Stimulated activated CD4-positive, alpha-beta T cell treated with anti-CD3 and anti-CD28 coated beads, TNF-alpha, amount 100 ng/mL, for 1 hour (primary cell): ENCODE data around the gene KCNAB2.

Experiments used
- DNase-seq, 3 donors: peaks; one replicate each; pipeline ENCODE4 v3.0.0-alpha.2; 2020; ENCODE audit warnings: low read depth in 3 of 3, low spot score in 1 of 3

KCNAB2 gene

DNA sequence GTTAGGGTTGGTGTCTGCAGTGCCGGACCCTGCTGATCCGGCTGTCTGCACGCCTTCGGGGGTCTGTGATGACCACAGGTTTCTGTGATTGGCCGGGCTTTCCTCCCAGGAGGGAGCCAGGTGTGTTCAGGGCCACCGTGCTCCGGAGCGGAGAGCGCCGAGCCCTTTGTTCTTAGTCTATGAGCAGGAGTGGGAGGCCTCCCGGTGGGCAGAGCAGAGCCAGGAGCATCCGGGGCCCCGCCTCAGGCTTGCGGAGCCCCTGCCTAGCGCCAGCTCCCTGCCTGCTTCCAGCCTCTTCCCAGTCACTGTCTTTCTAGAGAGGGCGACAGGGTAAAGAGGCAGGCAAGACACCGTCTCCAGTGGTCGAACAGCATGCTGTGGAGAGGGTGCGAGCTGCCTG, 31.8 kb downstream of the KCNAB2 start:
- DNase-seq, result no peak

DNA sequence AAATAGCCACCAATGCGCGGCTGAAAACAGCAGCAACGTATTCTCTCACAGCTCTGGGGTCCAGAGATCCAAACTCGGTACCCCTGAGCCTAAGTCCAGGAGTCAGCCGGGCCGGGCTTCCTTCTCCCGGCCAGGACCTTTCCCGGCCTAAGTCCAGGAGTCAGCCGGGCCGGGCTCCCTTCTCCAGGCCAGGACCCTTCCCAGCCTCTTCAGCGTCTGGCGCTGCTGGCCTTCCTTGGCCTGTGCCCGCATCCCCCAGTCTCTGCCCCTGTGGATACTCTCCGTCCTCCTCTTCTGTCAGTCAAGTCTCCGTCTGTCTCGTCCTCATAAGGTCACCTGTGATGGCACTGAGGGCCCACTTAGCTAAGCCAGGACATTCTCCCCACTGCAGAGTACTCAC, 32.2 kb downstream of the KCNAB2 start:
- DNase-seq, result no peak

DNA sequence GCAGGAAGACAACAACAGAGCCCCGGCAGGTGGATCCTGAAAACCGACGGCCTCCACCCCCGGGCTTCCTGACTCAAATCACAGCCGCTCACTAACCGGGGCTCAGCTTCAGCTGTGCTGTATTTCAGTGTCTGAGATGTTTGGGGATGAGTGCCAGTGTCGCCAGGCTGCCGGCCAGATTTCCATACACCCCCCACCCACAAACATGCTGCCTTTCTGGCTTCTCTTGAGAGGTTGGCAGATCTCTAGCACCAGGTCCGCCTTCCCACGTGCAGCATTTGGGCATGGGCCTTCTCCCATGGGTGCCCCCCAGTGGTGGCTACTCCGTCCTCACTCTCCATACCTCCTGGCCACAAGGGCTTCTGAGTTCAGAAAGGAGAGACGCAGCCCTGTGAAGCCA, 34.8 kb downstream of the KCNAB2 start:
- no peak for DNase-seq

DNA sequence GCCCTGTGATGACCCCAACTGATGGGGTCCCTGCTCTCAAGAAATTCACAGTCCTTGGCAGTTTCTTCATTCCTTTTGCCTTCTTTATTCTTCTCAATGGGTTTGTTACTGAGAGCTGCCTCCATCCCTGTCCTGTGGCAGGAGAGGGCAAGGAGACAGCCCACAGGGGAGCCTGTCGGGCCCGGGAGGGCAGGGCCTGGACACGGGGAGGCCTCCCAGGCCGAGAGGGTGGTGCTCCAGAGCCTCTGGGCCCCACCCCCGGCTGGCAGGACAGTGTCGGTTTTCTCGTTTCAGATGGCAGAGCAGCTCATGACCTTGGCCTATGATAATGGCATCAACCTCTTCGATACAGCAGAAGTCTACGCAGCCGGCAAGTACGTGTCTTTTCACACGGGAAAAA, 36.2 kb downstream of the KCNAB2 start:
- DNase-seq, result no peak

DNA sequence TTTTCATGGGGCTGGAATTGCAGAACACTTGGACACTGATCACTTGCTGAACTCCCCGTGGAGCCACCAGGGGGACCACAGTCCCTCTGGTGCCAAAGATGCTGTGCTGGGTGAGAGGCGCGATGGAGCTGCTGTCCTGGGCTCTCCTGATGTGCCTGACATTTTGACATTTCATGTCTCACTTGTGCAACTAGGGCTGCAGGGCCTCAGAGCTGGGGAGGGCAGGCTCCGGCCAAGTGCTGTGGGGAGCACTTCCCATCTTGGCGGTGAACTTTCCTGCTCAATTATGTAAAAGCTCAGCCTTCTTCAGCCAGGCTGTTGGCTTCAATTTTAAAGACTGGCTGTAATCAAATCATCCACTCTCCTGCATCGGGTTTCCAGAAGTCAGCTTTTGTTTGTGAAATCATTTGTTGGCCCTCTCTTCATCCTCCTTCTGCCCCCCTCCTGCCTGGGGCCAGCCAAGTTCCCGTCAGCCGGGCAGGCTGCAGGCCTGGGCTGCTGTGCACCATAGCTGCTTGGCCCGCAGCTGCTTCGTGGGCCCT, 36.8 kb downstream of the KCNAB2 start:
- DNase-seq, result no peak

DNA sequence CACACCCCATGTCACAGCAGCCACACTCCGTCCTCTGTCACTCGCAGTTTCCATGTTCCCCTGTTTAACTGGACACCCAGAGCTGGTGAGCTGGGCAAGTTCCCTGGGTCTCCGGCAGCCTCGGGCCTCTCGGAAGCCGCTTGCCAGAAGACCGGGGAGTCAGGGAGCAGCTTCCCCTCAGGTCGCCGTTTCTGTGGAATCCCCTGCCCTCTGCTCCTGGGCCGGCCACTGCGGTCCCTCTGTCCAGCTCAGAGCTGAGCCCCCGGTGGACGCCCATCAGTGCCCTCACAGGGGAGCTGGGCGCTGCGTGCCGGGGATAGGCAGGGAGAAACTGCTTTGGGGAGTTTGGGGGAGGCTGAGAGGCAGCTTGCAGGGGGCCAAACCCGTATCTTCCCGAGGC, 37.7 kb downstream of the KCNAB2 start:
- DNase-seq, result no peak

DNA sequence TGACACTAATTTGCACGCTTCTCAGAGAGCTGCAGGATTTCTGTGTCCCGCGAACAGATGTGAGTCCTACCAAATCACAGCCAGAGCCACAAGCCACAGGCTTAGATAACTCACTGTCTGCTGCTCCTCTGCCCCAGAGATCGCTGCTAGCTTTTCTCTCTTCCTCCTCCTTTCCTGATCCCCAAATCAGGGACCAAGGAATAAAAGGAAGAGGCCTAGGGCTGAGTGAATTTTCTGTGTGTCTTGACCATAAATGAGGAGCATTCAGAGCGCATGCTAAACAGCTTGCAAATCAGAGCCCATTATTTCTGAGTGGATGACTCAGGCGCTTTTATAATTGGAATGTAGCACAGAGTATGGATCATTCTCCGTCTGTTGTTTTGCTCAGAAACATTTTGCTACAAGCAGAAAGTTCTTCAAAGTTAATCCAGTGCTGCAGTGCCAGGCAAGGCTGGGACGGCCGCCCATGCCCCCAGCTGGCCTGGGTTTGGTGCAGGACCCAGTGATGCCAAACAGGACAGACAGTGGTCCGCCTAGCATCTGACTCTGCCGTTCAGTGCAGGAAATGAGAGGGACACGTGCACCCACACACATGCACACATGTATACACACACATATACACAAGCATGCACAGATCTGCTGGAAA, 38.2 kb downstream of the KCNAB2 start:
- no peak for DNase-seq

DNA sequence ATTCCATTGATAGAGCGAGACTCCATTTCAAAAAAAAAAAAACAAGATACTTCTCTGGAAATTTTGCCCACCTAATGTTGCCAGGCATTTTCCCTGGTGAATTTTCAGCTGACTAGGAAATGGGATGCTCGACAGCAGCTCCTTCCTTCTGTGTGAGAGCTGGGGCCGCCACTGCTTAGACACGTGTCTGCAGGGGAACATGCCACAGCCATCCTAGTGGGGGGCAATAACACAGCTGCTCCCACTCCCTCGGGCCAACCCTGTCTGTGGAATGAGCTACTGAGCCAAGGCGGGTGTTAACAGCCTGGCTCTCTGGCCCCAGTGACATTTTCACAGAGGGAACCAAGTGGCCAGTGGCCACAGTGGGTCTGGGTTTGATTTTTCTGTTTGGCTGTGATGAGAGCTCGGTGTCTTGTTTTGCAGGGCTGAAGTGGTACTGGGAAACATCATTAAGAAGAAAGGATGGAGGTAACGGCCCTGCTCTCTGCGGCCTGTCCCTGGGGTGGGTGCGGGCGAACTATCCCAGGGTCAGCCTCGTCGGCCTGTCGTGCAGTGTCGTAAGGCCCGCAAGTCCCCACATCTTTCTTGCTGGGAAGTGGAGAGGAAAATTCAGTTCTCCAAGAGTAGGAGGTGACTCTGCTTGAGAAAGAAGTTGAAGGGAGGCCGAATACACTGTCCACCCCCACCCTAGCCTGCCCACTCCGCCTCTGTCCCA, 39.2 kb downstream of the KCNAB2 start:
- DNase-seq, result no peak

DNA sequence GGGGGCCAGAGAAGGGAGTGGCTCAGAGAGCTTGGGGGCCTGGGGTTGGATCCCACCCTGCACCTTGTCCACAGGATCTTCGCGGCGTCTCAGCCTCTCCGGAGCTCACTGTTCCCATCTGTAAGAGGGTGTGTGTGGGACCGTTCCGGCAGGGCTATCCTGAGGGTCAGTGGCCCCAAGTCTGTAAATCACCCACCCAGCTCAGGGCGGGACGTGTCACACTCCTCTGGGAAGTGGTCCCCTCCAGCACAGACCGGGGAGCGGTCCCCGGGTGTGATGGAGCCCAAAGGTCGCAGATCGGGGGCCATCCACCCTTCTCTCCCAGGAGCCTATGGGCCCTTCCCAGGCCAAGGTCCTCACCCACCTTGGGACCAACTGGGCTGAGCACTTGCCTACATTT, 40.0 kb downstream of the KCNAB2 start:
- no peak for DNase-seq

DNA sequence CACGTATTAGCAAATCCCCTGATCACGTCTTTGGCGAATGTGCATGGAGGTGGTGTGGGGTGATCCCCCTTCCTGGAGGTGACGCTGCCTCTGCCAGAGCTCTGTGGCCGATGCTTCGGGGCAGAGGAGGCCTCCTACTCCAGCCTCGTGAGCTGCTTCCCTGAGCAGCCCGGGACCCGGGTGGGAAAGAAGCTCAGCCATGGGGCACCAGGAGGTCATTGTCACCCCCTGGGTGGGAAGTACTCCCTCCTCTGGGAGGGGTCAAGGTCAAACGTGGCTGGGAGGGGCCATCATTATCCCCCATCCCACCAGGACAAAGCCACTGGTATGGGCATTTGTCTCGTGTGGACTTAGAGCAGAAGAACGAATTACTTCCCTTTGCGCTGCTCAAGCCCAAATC, 40.7 kb downstream of the KCNAB2 start:
- no peak for DNase-seq

DNA sequence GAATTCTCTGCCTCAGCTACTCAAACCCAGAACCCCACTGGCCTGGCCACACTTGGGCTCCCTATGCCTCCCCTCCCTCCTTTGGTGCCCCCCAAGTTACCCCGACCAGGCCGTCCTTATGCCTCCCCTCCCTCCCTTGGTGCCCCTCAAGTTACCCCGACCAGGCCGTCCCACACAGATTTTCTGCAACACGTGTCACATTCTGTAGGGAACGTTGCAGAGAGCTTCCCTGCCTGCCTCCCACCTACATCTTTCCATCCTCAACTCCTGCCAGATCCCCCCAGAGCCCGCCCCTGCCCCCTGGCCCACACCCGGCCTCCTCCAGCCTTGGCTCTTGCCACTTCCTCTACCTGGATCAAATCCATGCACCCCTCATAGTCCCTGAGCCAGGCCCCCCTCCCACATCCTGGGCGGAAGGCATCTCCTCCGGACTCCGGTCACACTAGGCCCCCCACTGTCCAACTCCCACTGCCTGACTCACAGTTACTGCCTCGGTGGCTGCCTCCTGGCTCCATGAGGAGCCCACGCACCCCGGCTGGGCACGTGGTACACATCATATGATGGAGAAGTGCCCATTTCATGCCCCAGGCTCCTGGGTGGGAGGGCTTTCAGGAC, 41.2 kb downstream of the KCNAB2 start:
- DNase-seq, result no peak

DNA sequence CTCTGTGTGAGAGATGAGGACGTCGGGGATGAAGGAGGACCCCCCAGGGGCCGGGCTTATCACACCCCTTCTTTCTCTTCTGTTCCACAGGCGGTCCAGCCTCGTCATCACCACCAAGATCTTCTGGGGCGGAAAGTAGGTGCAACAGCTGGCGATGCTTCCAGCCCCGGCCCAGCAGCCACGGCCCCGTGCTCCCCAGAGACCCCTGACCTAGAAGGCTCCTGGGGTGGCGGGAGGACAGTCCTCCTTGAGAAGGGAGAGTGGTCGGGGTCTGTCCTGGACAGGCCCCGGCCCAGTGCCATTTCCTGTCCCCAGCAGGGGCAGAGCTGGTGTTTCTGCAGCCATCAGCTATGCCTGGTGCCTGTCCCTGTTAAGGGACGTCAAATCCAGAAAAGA, 41.7 kb downstream of the KCNAB2 start:
- DNase-seq, result no peak

DNA sequence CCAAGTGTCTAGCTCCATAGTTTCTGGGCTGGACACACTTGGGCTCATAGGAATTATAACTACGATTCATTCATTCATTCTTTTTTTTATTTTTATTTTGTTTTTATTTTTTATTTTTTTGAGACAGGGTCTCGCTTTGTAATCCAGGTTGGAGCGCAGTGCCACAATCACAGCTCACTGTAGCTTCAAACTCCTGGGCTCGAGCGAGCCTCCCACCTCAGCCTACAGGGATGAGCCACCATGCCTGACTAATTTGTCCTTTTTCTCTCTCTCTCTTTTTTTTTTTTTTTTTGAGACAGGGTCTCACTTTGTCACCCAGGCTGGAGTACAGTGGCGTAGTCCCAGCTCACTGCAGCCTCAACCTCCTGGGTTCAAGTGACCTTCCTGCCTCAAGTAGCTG, 42.3 kb downstream of the KCNAB2 start:
- no peak for DNase-seq

DNA sequence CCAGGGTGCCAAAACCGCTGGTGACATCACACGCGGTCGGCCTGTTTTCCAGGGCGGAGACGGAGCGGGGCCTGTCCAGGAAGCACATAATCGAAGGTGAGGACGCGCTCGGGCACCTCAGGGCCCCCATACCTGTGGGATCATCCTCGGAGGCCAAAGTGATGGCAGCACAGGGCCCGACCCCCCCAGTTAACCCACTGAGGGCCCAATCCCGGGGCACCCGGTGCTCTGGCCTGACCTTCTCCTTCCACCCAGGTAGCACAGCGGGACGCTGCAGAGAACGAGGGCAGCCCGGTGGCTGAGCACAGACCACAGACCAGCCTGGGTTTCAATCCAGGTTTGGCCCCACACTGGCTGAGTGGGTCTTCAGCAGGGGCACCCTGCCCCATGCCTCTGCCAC, 43.3 kb downstream of the KCNAB2 start:
- no peak for DNase-seq

DNA sequence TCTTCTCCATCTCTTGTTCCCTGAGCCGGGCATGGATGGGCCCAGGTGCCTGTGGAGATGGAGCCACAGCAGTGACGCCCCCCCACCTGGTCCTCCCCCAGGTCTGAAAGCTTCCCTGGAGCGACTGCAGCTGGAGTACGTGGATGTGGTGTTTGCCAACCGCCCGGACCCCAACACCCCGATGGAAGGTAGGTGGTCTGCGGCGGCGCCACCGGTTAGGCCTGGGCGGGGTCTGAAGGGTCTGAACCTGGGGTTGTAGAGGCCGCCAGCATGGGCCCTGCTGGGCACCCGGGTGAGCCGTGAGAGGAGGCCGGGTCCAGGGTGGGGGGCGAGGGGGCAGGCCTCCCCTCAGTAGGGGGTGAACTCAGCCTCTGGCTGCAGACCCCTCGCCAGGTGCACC, 44.6 kb downstream of the KCNAB2 start:
- DNase-seq, result no peak

DNA sequence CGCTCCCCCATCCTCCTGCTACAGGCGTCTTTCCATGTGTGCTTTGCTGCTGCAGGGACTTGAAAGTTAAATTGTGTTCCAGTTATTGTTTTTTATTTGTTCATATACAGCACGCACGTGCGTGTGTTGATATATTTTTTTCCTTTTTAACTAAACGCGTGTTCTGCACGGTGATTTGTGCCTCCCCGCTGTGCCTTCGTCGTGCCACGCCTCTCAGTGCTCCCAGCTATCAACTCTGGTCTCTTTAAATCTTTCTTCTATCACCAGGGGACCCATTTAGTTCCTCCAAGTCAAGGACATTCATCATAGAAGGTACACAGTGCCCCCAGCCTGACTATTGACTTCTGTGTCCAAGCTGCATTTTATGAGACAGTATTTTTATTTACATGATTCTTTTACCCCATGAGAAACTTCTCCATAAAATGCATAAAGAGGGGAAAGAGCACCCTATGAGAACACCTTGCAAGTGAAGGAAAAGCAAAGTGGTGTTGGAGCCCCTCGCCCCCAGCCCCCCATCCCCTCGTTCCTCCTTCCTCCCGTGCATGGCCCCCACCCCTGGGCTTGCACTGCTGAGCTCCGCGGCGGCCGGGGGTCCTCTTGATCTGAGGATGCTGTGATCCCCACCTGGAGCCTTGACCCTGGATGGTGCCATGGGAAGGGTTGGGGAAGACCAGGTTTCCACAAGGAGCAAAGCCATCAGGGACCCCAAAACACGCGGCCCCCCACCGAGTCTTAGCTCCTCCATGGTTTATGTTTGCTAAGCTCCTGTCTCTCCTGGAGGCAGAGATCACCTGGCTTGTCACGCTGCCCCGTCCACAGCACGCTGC, 45.5 kb downstream of the KCNAB2 start:
- no peak for DNase-seq

DNA sequence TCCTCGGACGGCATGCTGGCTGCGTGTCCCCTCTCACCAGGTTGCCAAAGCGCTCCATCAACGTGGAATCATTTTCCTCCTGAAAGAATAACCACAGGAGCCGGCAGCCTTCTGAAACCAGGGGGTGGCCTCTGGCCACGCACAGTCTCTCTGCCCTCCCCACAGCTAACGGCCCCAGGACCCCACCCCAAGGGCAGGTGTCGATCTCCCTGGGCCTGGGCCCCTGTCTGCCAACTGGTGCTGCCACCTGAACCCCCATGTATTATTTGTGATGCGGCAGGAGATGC, 46.1 kb downstream of the KCNAB2 start:
- DNase-seq, result no peak

DNA sequence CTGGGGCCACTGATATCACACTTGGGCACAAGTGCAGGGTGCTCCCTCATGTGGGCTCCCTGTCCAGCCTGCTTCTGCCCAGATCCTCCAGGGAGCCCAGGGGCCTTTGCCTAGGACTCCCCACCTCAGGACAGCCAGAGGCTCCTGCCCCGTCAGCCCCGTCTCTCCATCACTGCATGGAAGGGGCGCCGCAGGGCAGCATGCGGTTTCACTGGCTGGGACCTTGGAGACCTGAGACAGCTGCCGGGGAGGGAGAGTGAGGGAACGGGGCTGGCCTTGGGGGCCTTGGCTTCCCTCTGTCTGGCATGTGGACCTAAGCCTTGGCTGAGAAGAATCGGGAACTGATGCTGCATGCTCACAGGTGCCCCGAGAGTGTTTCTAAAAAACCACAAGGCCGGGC, 46.5 kb downstream of the KCNAB2 start:
- DNase-seq, result no peak

DNA sequence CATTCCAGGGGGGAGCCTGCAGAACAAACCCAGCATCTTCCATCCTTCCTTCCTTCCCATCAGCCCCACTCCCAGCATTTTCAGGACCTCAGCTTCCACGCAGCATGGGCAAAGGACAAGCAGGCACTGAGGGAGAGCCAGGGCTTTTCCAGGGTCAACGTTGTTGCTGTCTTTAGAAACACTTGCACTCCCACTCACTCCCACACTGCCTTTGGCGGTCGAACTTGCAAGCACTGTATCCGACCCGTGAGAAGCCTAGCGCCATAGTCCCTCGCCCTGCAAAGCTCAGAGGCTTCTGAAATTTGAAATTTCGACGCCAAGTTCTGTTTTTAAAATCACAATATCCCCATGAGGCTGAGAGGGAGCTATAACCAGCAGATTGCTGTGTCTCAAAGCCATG, 47.4 kb downstream of the KCNAB2 start:
- no peak for DNase-seq

DNA sequence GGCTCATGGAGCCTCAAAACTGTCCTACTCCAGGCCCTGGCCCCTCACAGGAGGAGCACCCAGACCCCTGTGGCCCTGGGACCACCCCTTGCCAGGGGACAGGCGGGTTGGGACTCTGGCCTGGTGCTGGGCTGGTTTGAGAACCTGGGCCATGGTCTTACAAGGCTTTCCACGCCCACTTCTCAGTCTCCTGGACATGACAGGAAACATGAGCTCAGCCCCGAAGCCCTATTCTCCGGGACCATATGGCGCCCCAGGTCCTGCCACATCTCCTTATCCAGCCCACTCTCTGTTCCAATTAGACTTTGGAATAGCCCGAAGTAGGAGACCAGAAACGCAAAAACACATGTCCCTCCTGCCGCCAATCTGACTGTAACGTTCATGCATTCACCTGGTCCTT, 47.9 kb downstream of the KCNAB2 start:
- DNase-seq, result no peak

DNA sequence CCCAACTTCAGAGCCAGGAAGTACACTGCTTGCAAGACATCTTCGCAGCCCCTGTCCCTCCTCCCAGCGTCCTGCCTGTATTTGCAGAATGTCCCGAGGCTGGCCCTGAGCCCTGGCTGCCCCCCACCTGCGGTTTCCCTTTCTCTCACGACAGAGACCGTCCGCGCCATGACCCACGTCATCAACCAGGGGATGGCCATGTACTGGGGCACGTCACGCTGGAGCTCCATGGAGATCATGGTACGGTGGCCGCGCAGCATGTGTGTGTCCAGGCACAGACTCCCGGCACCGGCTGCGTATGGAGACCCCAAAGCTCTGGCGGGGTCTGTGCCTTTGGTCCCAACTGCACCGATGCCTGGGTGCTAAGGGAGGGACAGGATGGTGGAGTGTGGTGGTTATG, 48.6 kb downstream of the KCNAB2 start:
- no peak for DNase-seq
